Measurements from ENCODE around the gene ADAMTS17. TPM values are rescaled to one million over a fixed set of nuclear protein-coding genes. Genes with fewer than 3 reads are reported as not detected.

Gene ADAMTS17
- total and polyA plus RNA-seq, 4 experiments from 2014 or later: 2.1 to 6.2 (median 4.8) TPM

DNA sequence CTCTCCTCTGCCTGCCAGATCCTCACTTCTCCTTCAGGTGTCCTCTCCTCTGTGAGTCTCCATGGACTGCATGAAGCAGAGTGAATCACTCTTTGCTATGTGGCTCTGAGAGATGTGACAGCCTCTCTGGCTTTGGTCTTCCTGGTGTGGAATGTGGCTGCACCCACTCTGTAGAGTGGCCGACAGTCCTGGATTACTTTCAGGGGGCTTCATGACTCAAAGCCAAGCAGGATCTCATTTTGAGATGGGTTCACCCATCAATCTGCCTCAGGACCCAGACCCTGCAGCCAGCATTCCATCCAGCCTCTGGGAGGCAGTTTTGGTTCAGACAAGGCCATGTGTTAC is 386.6 kb downstream of the ADAMTS17 start:
- no peak overlapping the region for H3K4me3 Mint-ChIP-seq
- H3K9me3 Mint-ChIP-seq: peaks cover 0 to 6% (median 3%) of the 10 kb centered on the region in 8 donors
- H3K27me3 Mint-ChIP-seq: peaks cover 6 to 27% of the 10 kb centered on the region in 2 donors
- H3K27ac ChIP-seq (ENCODE audit: low read depth, low read length): no peak overlapping the region
- no peaks in the 10 kb centered on the region for H3K9me3 ChIP-seq (ENCODE audit: control insufficient read depth in 1 of 2, low read length in 2 of 2)
- no peak overlapping the region for H3K4me3 ChIP-seq (ENCODE audit: low read length in 2 of 2)
- intact Hi-C loops (cut with micrococcal nuclease): no loop called here
- H3K27ac Mint-ChIP-seq: no peak overlapping the region
- H3K36me3 Mint-ChIP-seq: peaks cover 0 to 2% of the 10 kb centered on the region in 2 donors
- ChIA-PET CTCF (ENCODE audit: partially characterized antibody) (no interaction called here), POLR2A (ENCODE audit: partially characterized antibody) (no interaction called here)
- peaks cover 5% of the 10 kb centered on the region for H3K4me1 ChIP-seq (ENCODE audit: insufficient read depth, low read length)
- no peaks in the 10 kb centered on the region for H3K36me3 ChIP-seq (ENCODE audit: insufficient read depth, low read length)
- H3K27me3 ChIP-seq (ENCODE audit: insufficient read depth, low read length): no peaks in the 10 kb centered on the region
- no peak for DNase-seq
- peaks cover 6 to 7% (median 6%) of the 10 kb centered on the region in 4 donors for H3K4me1 Mint-ChIP-seq

DNA sequence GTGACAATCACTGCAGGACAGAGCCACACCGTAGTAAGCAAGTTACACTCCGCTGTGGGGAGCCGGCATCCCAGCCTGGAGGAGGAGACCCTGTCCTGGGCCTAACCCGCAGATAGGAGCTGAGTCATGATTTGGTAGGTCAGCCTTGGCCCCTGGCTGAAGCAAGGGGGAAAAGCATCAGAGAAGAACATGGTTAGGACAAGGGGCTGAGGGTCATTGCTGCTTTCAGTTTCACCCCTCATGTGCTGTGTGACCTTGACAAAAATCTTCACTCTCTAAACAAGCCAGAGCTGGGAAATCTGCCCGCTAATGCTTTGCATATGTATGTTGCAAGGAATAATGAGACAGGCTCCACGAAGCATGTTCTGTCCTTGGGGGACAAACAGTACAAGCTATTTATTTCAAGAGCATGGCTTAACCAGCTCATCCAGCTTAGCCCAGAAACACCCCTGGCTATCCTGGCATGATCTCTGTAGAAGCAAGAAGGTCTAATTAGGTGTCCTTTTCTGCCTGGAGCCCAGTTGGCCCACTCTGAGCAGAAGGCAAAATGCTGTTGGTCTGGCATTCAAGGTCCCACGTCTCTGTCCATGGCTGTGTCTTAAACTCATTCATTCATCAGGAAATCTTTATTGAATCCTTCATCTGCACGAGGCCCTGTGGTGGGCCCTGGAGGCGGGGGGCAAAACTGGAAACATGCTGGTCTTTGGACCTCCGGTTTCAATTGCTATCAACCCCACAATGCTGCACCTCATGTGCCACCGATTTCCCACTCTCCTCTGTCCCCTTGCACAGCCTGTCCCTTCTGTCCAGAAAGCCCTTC is 387.2 kb downstream of the ADAMTS17 start:
- no peak for DNase-seq
- H3K36me3 ChIP-seq (ENCODE audit: insufficient read depth, low read length): no peaks in the 10 kb centered on the region
- H3K4me3 Mint-ChIP-seq: no peak overlapping the region
- H3K36me3 Mint-ChIP-seq: peaks cover 0 to 5% of the 10 kb centered on the region in 2 donors
- H3K27ac ChIP-seq (ENCODE audit: low read depth, low read length): no peak overlapping the region
- peaks cover 6 to 7% (median 6%) of the 10 kb centered on the region in 4 donors for H3K4me1 Mint-ChIP-seq
- H3K4me3 ChIP-seq (ENCODE audit: low read length in 2 of 2): no peak overlapping the region
- intact Hi-C loops (cut with micrococcal nuclease): no loop called here
- CTCF ChIA-PET (ENCODE audit: partially characterized antibody): no interaction called here
- H3K27me3 Mint-ChIP-seq: peaks cover 6 to 25% of the 10 kb centered on the region in 2 donors
- no peaks in the 10 kb centered on the region for H3K27me3 ChIP-seq (ENCODE audit: insufficient read depth, low read length)
- H3K9me3 Mint-ChIP-seq: peaks cover 0 to 12% (median 7%) of the 10 kb centered on the region in 8 donors
- H3K9me3 ChIP-seq (ENCODE audit: control insufficient read depth in 1 of 2, low read length in 2 of 2): no peaks in the 10 kb centered on the region
- no peak overlapping the region for H3K27ac Mint-ChIP-seq
- peaks cover 5% of the 10 kb centered on the region for H3K4me1 ChIP-seq (ENCODE audit: insufficient read depth, low read length)
- POLR2A ChIA-PET (ENCODE audit: partially characterized antibody): no interaction called here

DNA sequence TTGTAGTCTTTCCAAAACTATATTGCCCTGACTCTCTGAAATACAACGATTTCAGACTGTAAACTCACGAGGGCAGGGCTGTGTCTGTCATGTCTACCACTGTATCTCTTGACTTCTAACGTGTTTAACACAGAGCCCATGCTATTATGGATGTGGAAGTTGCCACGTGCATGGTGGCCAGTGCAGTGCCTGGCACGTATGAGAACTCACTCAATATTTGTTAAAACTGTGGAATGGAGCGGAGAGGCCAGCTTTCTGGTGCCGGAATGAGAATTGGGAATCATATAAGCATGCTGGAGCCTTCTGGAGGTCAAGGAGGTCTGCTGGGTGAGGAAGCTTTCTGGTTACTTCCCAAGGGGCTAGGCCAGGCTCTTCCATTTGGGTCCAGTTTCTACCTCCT is 387.9 kb downstream of the ADAMTS17 start:
- no peaks in the 10 kb centered on the region for H3K9me3 ChIP-seq (ENCODE audit: control insufficient read depth in 1 of 2, low read length in 2 of 2)
- no peak for DNase-seq
- H3K4me3 ChIP-seq (ENCODE audit: low read length in 2 of 2): no peak overlapping the region
- H3K27me3 ChIP-seq (ENCODE audit: insufficient read depth, low read length): no peaks in the 10 kb centered on the region
- no peak overlapping the region for H3K27ac ChIP-seq (ENCODE audit: low read depth, low read length)
- peaks cover 5% of the 10 kb centered on the region for H3K4me1 ChIP-seq (ENCODE audit: insufficient read depth, low read length)
- ChIA-PET CTCF (ENCODE audit: partially characterized antibody) (no interaction called here), POLR2A (ENCODE audit: partially characterized antibody) (no interaction called here)
- no peaks in the 10 kb centered on the region for H3K36me3 ChIP-seq (ENCODE audit: insufficient read depth, low read length)
- H3K27ac Mint-ChIP-seq: no peak overlapping the region
- intact Hi-C loops (cut with micrococcal nuclease): no loop called here
- H3K36me3 Mint-ChIP-seq: peaks cover 0 to 5% of the 10 kb centered on the region in 2 donors
- H3K27me3 Mint-ChIP-seq: peaks cover 6 to 25% of the 10 kb centered on the region in 2 donors
- peaks cover 0 to 15% (median 9%) of the 10 kb centered on the region in 8 donors for H3K9me3 Mint-ChIP-seq
- H3K4me1 Mint-ChIP-seq: peaks cover 6 to 7% (median 6%) of the 10 kb centered on the region in 4 donors
- H3K4me3 Mint-ChIP-seq: no peak overlapping the region

GRCh38 chr15:99951511-99951910 is 390.3 kb downstream of the ADAMTS17 start:
- Histone ChIP-seq H3K4me1 (ENCODE audit: insufficient read depth, low read length) (no peaks in the 10 kb centered on the region), H3K9me3 (ENCODE audit: control insufficient read depth in 1 of 2, low read length in 2 of 2) (no peaks in the 10 kb centered on the region), H3K4me3 (ENCODE audit: low read length in 2 of 2) (no peak overlapping the region), H3K36me3 (ENCODE audit: insufficient read depth, low read length) (no peaks in the 10 kb centered on the region), H3K27ac (ENCODE audit: low read depth, low read length) (no peak overlapping the region), H3K27me3 (ENCODE audit: insufficient read depth, low read length) (no peaks in the 10 kb centered on the region)
- no peaks in the 10 kb centered on the region for H3K4me1 Mint-ChIP-seq
- no peak overlapping the region for H3K27ac Mint-ChIP-seq
- DNase-seq: no peak
- peaks cover 4 to 5% of the 10 kb centered on the region in 2 donors for H3K36me3 Mint-ChIP-seq
- intact Hi-C loops (cut with micrococcal nuclease): no loop called here
- H3K27me3 Mint-ChIP-seq: peaks cover 6 to 20% of the 10 kb centered on the region in 2 donors
- H3K9me3 Mint-ChIP-seq: peaks cover 2 to 32% (median 18%) of the 10 kb centered on the region in 8 donors
- POLR2A ChIA-PET (ENCODE audit: partially characterized antibody): no interaction called here
- no peak overlapping the region for H3K4me3 Mint-ChIP-seq
- CTCF ChIA-PET (ENCODE audit: partially characterized antibody): interaction anchor here (1.7 kb wide), 1 partner anchor 399 kb away, joined by 5 read pairs; no protein-coding TSS in a partner anchor

- peaks cover 7 to 64% (median 47%) of the 10 kb centered on the region in 8 donors for H3K9me3 Mint-ChIP-seq
- CTCF ChIA-PET (ENCODE audit: partially characterized antibody): interaction anchor here (1.7 kb wide), 1 partner anchor 406 kb away, joined by 10 read pairs; no protein-coding TSS in a partner anchor
- Histone ChIP-seq H3K36me3 (ENCODE audit: insufficient read depth, low read length) (no peaks in the 10 kb centered on the region), H3K9me3 (ENCODE audit: control insufficient read depth in 1 of 2, low read length in 2 of 2) (no peaks in the 10 kb centered on the region), H3K4me1 (ENCODE audit: insufficient read depth, low read length) (no peaks in the 10 kb centered on the region), H3K27me3 (ENCODE audit: insufficient read depth, low read length) (no peaks in the 10 kb centered on the region), H3K4me3 (ENCODE audit: low read length in 2 of 2) (no peak overlapping the region), H3K27ac (ENCODE audit: low read depth, low read length) (no peak overlapping the region)
- H3K27ac Mint-ChIP-seq: no peak overlapping the region
- H3K4me3 Mint-ChIP-seq: no peak overlapping the region
- intact Hi-C loops (cut with micrococcal nuclease): no loop called here
- DNase-seq: no peak
- POLR2A ChIA-PET (ENCODE audit: partially characterized antibody): no interaction called here
- H3K4me1 Mint-ChIP-seq: no peaks in the 10 kb centered on the region
- peaks cover 5 to 9% of the 10 kb centered on the region in 2 donors for H3K27me3 Mint-ChIP-seq
- peaks cover 8 to 9% of the 10 kb centered on the region in 2 donors for H3K36me3 Mint-ChIP-seq
Measured at GRCh38 chr15:99944131-99944530, 397.6 kb downstream of the ADAMTS17 start.

- no peak overlapping the region for H3K4me3 ChIP-seq (ENCODE audit: low read length in 2 of 2)
- H3K27me3 Mint-ChIP-seq: peaks cover 5 to 9% of the 10 kb centered on the region in 2 donors
- no peak overlapping the region for H3K27ac ChIP-seq (ENCODE audit: low read depth, low read length)
- H3K36me3 Mint-ChIP-seq: peaks cover 9 to 10% of the 10 kb centered on the region in 2 donors
- DNase-seq: no peak
- CTCF ChIA-PET (ENCODE audit: partially characterized antibody): interaction anchor here (1.7 kb wide), 1 partner anchor 407 kb away, joined by 10 read pairs; no protein-coding TSS in a partner anchor
- H3K4me1 ChIP-seq (ENCODE audit: insufficient read depth, low read length): no peaks in the 10 kb centered on the region
- H3K9me3 Mint-ChIP-seq: peaks cover 6 to 62% (median 48%) of the 10 kb centered on the region in 8 donors
- no peaks in the 10 kb centered on the region for H3K27me3 ChIP-seq (ENCODE audit: insufficient read depth, low read length)
- H3K4me3 Mint-ChIP-seq: no peak overlapping the region
- H3K27ac Mint-ChIP-seq: no peak overlapping the region
- no peaks in the 10 kb centered on the region for H3K9me3 ChIP-seq (ENCODE audit: control insufficient read depth in 1 of 2, low read length in 2 of 2)
- no peaks in the 10 kb centered on the region for H3K36me3 ChIP-seq (ENCODE audit: insufficient read depth, low read length)
- intact Hi-C loops (cut with micrococcal nuclease): no loop called here
- no peaks in the 10 kb centered on the region for H3K4me1 Mint-ChIP-seq
- POLR2A ChIA-PET (ENCODE audit: partially characterized antibody): no interaction called here
Measured at GRCh38 chr15:99943466-99943865, 398.3 kb downstream of the ADAMTS17 start.

GRCh38 chr15:99932676-99933402 is 408.9 kb downstream of the ADAMTS17 start:
- ChIA-PET POLR2A (ENCODE audit: partially characterized antibody) (interaction anchor here (1.4 kb wide), 1 partner anchor 406 kb away, joined by 3 read pairs; no protein-coding TSS in a partner anchor), CTCF (ENCODE audit: partially characterized antibody) (interaction anchor here (5.7 kb wide), 1 partner anchor 418 kb away, joined by 56 read pairs; no protein-coding TSS in a partner anchor)
- no peak overlapping the region for H3K4me3 Mint-ChIP-seq
- Histone ChIP-seq H3K4me3 (ENCODE audit: low read length in 2 of 2) (no peak overlapping the region), H3K27me3 (ENCODE audit: insufficient read depth, low read length) (no peaks in the 10 kb centered on the region), H3K36me3 (ENCODE audit: insufficient read depth, low read length) (no peaks in the 10 kb centered on the region), H3K4me1 (ENCODE audit: insufficient read depth, low read length) (peaks cover 10% of the 10 kb centered on the region), H3K9me3 (ENCODE audit: control insufficient read depth in 1 of 2, low read length in 2 of 2) (no peaks in the 10 kb centered on the region), H3K27ac (ENCODE audit: low read depth, low read length) (no peak overlapping the region)
- intact Hi-C loops (cut with micrococcal nuclease): no loop called here
- H3K4me1 Mint-ChIP-seq: peaks cover 3 to 16% (median 10%) of the 10 kb centered on the region in 4 donors
- H3K9me3 Mint-ChIP-seq: peaks cover 0 to 3% (median 0%) of the 10 kb centered on the region in 8 donors
- no peak for DNase-seq
- peaks cover 0 to 1% of the 10 kb centered on the region in 2 donors for H3K36me3 Mint-ChIP-seq
- peaks cover 2% of the 10 kb centered on the region in 2 donors for H3K27me3 Mint-ChIP-seq
- no peak overlapping the region for H3K27ac Mint-ChIP-seq

All from CD4-positive, alpha-beta memory T cell (primary cell).